K562 (cell line): ENCODE results near the gene STAP1. TPM values are rescaled to one million over a fixed set of nuclear protein-coding genes. Genes with fewer than 3 reads are reported as not detected.

Experiments
- ATAC-seq: fragments of 200-7000 bp; cut with Tn5 transposase; 3 replicates; pipeline ENCODE4 v1.9.1; 2020; ENCODE audit warnings: moderate library complexity
- BruUV-seq: library from RNA; stranded (reverse); fragments of 400-500 nt; replicated peaks from 2 replicates; lab custom pipeline; 2021; lab: Mats Ljungman, UMichigan
- CTCF ChIA-PET: fragments of 300-600 bp; formaldehyde crosslinking; extraction: SDS; loops from one replicate; lab custom pipeline; 2021; ENCODE audit warnings: low intra/inter-chr PET ratio; lab: Yijun Ruan, JAX
- POLR2A ChIA-PET: fragments of 300-600, 350-650 bp; sonication (Branson Sonifier 250); formaldehyde crosslinking; extraction: SDS; loops from one replicate; lab custom pipeline; 2021; ENCODE audit warnings: antibody characterized with exemption, inconsistent platforms; lab: Yijun Ruan, JAX
- DNase-seq, 4 experiments: peaks; one replicate each; pipeline versions ENCODE4 v3.0.0 to v3.0.0-alpha.2; 2011 to 2018; ENCODE audit warnings: low spot score in 3 of 4, mixed read lengths in 3 of 4; ENCODE audit errors: extremely low read depth in 1 of 4
- FAIRE-seq: peaks from 2 replicates; lab custom pipeline; 2011; peaks lifted over from hg19 to GRCh38; lab: Jason Lieb, UNC
- H2AFZ ChIP-seq: 2 replicates; pipeline ENCODE4 v1.6.0; 2011; ENCODE audit warnings: low read depth, low read length, control low read depth, inconsistent platforms
- H3K27ac ChIP-seq: fragments of 200-600 bp; 3 replicates; pipeline ENCODE4 v1.8.0; 2011; ENCODE audit warnings: low read depth, mild to moderate bottlenecking, control low read depth, inconsistent platforms, low read length, moderate library complexity, mixed read lengths; ENCODE audit errors: extremely low read depth
- H3K27me3 ChIP-seq, 2 experiments: fragments of 300-600 bp in 1 of 2; 2 replicates in 1 of 2; 3 replicates in 1 of 2; pipeline versions ENCODE4 v1.6.0 to v1.8.0; 2011; ENCODE audit warnings: inconsistent platforms in 2 of 2, low read length in 2 of 2, mild to moderate bottlenecking in 1 of 2, mixed read lengths in 1 of 2, moderate library complexity in 1 of 2; ENCODE audit not compliant: control insufficient read depth in 2 of 2, insufficient read depth in 2 of 2
- H3K36me3 ChIP-seq: fragments of 300-600 bp; 3 replicates; pipeline ENCODE4 v1.8.0; 2011; ENCODE audit warnings: mild to moderate bottlenecking, low read length, inconsistent platforms; ENCODE audit not compliant: control insufficient read depth, insufficient read depth
- H3K4me1 ChIP-seq, 2 experiments: fragments of 200-600 bp in 1 of 2; replicated peaks in 1 of 2; 2 replicates in 1 of 2; 3 replicates in 1 of 2; pipeline versions ENCODE4 v1.5.1 to v1.8.0; 2011; ENCODE audit warnings: inconsistent platforms in 2 of 2, low read length in 2 of 2, mild to moderate bottlenecking in 1 of 2, mixed read lengths in 1 of 2, moderate library complexity in 1 of 2; ENCODE audit not compliant: control insufficient read depth in 2 of 2, insufficient read depth in 2 of 2
- H3K4me2 ChIP-seq: 2 replicates; pipeline ENCODE4 v1.6.1; 2011; ENCODE audit warnings: low read length, control low read depth, inconsistent platforms, mixed read lengths; ENCODE audit not compliant: insufficient read depth
- H3K4me3 ChIP-seq: fragments of 200-600 bp; sonication (generic), shearing (Covaris generic); 2 replicates; pipeline ENCODE4 v1.5.1; 2016; ENCODE audit warnings: control low read depth, inconsistent platforms
- H3K79me2 ChIP-seq: fragments of 200-600 bp; 3 replicates; pipeline ENCODE4 v1.8.0; 2011; ENCODE audit warnings: low read length, inconsistent platforms; ENCODE audit not compliant: control insufficient read depth, insufficient read depth
- H3K9ac ChIP-seq, 2 experiments: 2 replicates each; pipeline versions ENCODE4 v1.6.0 to v1.6.1; 2011; ENCODE audit warnings: low read depth in 2 of 2, low read length in 2 of 2, control low read depth in 1 of 2, inconsistent platforms in 1 of 2, mild to moderate bottlenecking in 1 of 2, mixed read lengths in 1 of 2; ENCODE audit not compliant: insufficient read depth in 1 of 2
- H3K9me1 ChIP-seq: one replicate; pipeline ENCODE4 v1.6.0; 2011; ENCODE audit warnings: inconsistent platforms, mild to moderate bottlenecking, low read length, moderate library complexity; ENCODE audit not compliant: control insufficient read depth, insufficient read depth
- H3K9me3 ChIP-seq: replicated peaks from 2 replicates; pipeline ENCODE4 v1.5.1; 2011; ENCODE audit warnings: low read depth, low read length, inconsistent platforms; ENCODE audit not compliant: control insufficient read depth, insufficient read depth
- H4K20me1 ChIP-seq: replicated peaks from 2 replicates; pipeline ENCODE4 v1.6.1; 2011; ENCODE audit warnings: low read length, inconsistent platforms, mixed read lengths; ENCODE audit not compliant: control insufficient read depth, insufficient read depth
- CHD1 ChIP-seq: fragments of 200-600 bp; sonication (generic); IDR thresholded peaks from one replicate; pipeline ENCODE4 v1.6.1; 2012; ENCODE audit warnings: mild to moderate bottlenecking, moderate library complexity, low read length, inconsistent platforms
- KAT8 ChIP-seq: fragments of 450-650 bp; IDR thresholded peaks from 2 replicates; pipeline ENCODE4 v1.6.1; 2016; ENCODE audit warnings: low read depth, mild to moderate bottlenecking
- KDM4B ChIP-seq, 2 experiments: fragments of 450-650 bp in 1 of 2; sonication (generic) in 1 of 2; IDR thresholded peaks; 2 replicates each; pipeline ENCODE4 v1.6.1; 2016 to 2017; ENCODE audit warnings: borderline replicate concordance in 2 of 2, antibody characterized with exemption in 1 of 2, low read depth in 1 of 2, mild to moderate bottlenecking in 1 of 2
- KLF13 ChIP-seq: fragments of 450-650 bp; IDR thresholded peaks from 2 replicates; pipeline ENCODE4 v1.6.1; 2016; ENCODE audit warnings: missing genetic modification characterization, low read depth, mild to moderate bottlenecking, missing compliant biosample characterization, moderate library complexity, borderline replicate concordance
- MIER1 ChIP-seq: fragments of 450-650 bp; IDR thresholded peaks from 2 replicates; pipeline ENCODE4 v1.6.1; 2016; ENCODE audit warnings: antibody characterized with exemption, mild to moderate bottlenecking, low read depth
- SMAD4 ChIP-seq: fragments of 250-450 bp; sonication (Bioruptor Pico); conservative IDR thresholded peaks from 2 replicates; pipeline ENCODE4 v1.8.0; 2021; ENCODE audit warnings: inconsistent platforms, mild to moderate bottlenecking, moderate library complexity
- U2AF1 ChIP-seq: fragments of 200-400 bp; formaldehyde crosslinking; optimal IDR thresholded peaks from 2 replicates; pipeline ENCODE3; 2017; ENCODE audit warnings: mild to moderate bottlenecking, low read depth, low read length, moderate library complexity
- ZNF586 ChIP-seq: fragments of 450-650 bp; formaldehyde crosslinking; conservative IDR thresholded peaks from 2 replicates; pipeline ENCODE4 v1.4.0; 2020; ENCODE audit warnings: mild to moderate bottlenecking, moderate library complexity
- WGBS: fragments of 100-300 bp; shearing (Covaris generic); methylation state at CpG from one replicate; pipeline ENCODE4 v1.1.6; 2016; ENCODE audit warnings: low coverage, mixed read lengths; ENCODE audit not compliant: insufficient coverage; ENCODE audit errors: missing lambda C conversion rate; 5-methylcytosine and 5-hydroxymethylcytosine counted together
- in situ Hi-C: fragments of 300-500 bp; cut with MboI; formaldehyde crosslinking; loops from 4 replicates; pipeline ENCODE4 v1.15.0; 2018; ENCODE audit warnings: inconsistent platforms, mixed read lengths
- intact Hi-C: fragments of 100-400 bp; cut with micrococcal nuclease; formaldehyde crosslinking; loops from 2 replicates; pipeline ENCODE4 v1.14.2; 2022
- polyA plus RNA-seq, 8 experiments: library from polyadenylated mRNA; depleted of rRNA in 4 of 8; stranded (reverse) in 5 of 8; unstranded in 3 of 8; fragments of >200 nt; fragmentation: Nextera tagmentation in 2 of 8; fragmentation: Illumina TruSeq in 1 of 8; extraction: Ambion mirVana in 2 of 8; extraction: Trizol in 1 of 8; gene quantifications; 2 replicates each; pipeline versions ENCODE4 v1.2.1 to v1.2.3, GENCODE V29; 2011 to 2014; ENCODE audit warnings: inconsistent platforms in 1 of 8, missing spikeins in 1 of 8
- total RNA-seq, 7 experiments: library from RNA; depleted of rRNA in 6 of 7; stranded (reverse); fragments of >200 nt in 6 of 7; fragmentation: Illumina TruSeq in 2 of 7; extraction: Trizol in 2 of 7; gene quantifications; 2 replicates each; pipeline versions ENCODE4 v1.2.1 to v1.2.3, GENCODE V29; 2011 to 2021; ENCODE audit warnings: low replicate concordance in 1 of 7
- TF ChIP-seq, protein P1 (sequence below): fragments of 200-800 bp; sonication (Bioruptor generic); IDR thresholded peaks from 2 replicates; pipeline ENCODE4 v1.6.1; 2016; ENCODE audit warnings: missing genetic modification characterization, missing compliant biosample characterization

STAP1 gene
- total and polyA plus RNA-seq, 9 of the 15 experiments (the other 6 are each of a cell fraction or from before 2014, with no cell fraction given): 0.50 to 5.6 (median 1.4) TPM

DNA sequence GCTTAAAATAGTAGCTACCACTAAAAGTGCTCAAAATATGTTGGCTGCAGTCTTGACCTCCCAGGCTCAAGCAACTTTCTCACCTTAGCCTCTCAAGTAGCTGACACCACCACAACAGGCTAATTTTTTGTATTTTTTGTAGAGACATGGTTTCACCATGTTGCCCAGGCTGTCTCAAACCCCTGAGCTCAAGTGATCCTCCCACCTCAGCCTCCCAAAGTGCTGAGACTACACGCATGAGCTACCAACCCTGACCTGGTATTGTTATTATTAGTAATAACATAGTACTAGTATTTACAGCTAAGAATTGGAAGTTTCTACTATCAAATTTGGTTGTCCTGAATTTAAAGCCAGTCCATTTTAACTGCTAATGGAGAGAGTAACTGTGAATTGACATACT lies 18.0 kb downstream of the STAP1 start:
- Histone ChIP-seq H3K79me2 (no peaks in the 10 kb centered on the region), H3K9ac (peak overlapping the region in 1 of 2 experiments; percentile 77; a peak in 2 of 4 replicates), H3K27ac (peak overlapping the region; percentile 94), H3K4me3 (no peak overlapping the region), H3K9me1 (no peaks in the 10 kb centered on the region), H3K36me3 (no peaks in the 10 kb centered on the region; the same call in 2 of the 3 replicates), H3K4me1 (peaks cover 3 to 50% of the 10 kb centered on the region in 2 experiments; a peak in 3 of 5 replicates), H3K9me3 (no peaks in the 10 kb centered on the region; the same call in 1 of the 2 replicates), H3K4me2 (peak overlapping the region; percentile 4; the same call in 1 of the 2 replicates), H3K27me3 (no peaks in the 10 kb centered on the region), H4K20me1 (no peaks in the 10 kb centered on the region), H2AFZ (peak overlapping the region; percentile 96)
- no TSS peak for BruUV-seq
- ATAC-seq (no peak; the same call in 2 of the 3 replicates), FAIRE-seq (no peak), DNase-seq (no peak)
- POLR2A ChIA-PET: interaction anchor here (1.3 to 1.5 kb wide), 3 partner anchors 23 to 33 kb away, joined by 3 to 4 read pairs (median 4); no protein-coding TSS in a partner anchor
- WGBS: 52% methylated on average over 1 of the region's 1 CpG
- intact Hi-C loops: no loop called here
- in situ Hi-C loops: no loop called here
- CTCF ChIA-PET: no interaction called here
- no peak for TF ChIP-seq ZNF586 (CRISPR knock-in tag)
- TF ChIP-seq SMAD4 (CRISPR knock-in tag): no peak
- TF ChIP-seq KDM4B (IDR thresholded peaks at IDR 0.05; ENCODE audit: borderline replicate concordance in 2 of 2, low read depth in 1 of 2): no peak
- no peak for TF ChIP-seq MIER1
- TF ChIP-seq U2AF1: no peak
- TF ChIP-seq, protein P1, sequence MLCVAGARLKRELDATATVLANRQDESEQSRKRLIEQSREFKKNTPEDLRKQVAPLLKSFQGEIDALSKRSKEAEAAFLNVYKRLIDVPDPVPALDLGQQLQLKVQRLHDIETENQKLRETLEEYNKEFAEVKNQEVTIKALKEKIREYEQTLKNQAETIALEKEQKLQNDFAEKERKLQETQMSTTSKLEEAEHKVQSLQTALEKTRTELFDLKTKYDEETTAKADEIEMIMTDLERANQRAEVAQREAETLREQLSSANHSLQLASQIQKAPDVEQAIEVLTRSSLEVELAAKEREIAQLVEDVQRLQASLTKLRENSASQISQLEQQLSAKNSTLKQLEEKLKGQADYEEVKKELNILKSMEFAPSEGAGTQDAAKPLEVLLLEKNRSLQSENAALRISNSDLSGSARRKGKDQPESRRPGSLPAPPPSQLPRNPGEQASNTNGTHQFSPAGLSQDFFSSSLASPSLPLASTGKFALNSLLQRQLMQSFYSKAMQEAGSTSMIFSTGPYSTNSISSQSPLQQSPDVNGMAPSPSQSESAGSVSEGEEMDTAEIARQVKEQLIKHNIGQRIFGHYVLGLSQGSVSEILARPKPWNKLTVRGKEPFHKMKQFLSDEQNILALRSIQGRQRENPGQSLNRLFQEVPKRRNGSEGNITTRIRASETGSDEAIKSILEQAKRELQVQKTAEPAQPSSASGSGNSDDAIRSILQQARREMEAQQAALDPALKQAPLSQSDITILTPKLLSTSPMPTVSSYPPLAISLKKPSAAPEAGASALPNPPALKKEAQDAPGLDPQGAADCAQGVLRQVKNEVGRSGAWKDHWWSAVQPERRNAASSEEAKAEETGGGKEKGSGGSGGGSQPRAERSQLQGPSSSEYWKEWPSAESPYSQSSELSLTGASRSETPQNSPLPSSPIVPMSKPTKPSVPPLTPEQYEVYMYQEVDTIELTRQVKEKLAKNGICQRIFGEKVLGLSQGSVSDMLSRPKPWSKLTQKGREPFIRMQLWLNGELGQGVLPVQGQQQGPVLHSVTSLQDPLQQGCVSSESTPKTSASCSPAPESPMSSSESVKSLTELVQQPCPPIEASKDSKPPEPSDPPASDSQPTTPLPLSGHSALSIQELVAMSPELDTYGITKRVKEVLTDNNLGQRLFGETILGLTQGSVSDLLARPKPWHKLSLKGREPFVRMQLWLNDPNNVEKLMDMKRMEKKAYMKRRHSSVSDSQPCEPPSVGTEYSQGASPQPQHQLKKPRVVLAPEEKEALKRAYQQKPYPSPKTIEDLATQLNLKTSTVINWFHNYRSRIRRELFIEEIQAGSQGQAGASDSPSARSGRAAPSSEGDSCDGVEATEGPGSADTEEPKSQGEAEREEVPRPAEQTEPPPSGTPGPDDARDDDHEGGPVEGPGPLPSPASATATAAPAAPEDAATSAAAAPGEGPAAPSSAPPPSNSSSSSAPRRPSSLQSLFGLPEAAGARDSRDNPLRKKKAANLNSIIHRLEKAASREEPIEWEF (CRISPR knock-in tag): no peak
- no peak for TF ChIP-seq KAT8
- TF ChIP-seq CHD1: no peak
- TF ChIP-seq KLF13 (tag): no peak
